ENCODE measurements around the gene MEDAG. TPM values are rescaled to one million over a fixed set of nuclear protein-coding genes. Genes with fewer than 3 reads are reported as not detected.
A peak's percentile ranks its signal among the peaks of the same experiment; 100 is the strongest.

The MEDAG gene
- total RNA-seq, 1 donor from 2014 or later: not detected

DNA sequence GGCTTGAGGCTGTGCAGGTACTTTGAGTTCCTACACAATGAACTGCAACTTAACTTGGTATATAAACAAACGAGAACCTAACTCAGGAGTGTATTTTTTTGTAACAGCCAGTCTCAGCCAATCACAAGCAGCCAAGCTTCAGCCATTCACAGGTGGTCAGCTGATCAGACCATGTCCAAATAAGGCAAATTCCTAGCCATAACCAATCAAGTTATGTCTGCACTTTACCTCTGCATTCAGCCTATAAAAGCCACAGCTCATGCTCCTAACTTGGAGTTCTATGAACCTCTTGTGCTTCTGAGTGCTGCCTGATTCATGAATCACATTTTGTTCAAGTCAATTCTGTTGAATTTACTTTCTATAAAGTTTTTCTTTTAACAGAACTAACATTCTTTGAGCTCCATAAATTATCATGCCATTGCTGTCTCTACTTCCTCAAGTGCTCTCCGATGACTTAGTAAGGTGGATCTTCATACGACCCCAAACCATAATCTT lies 16.8 kb upstream of the MEDAG start:
- Mint-ChIP-seq H3K4me1 (peaks cover 5% of the 10 kb centered on the region), H3K27me3 (ENCODE audit: low read depth) (no peaks in the 10 kb centered on the region), H3K36me3 (ENCODE audit: low read depth) (no peaks in the 10 kb centered on the region), H3K4me3 (no peak overlapping the region), H3K9me3 (peaks cover 6% of the 10 kb centered on the region), H3K27ac (ENCODE audit: unreplicated experiment) (no peak overlapping the region)
- TF ChIP-seq CTCF (conservative IDR thresholded peaks at IDR 0.05): no peak
- DNase-seq (ENCODE audit: low read depth, low spot score): no peak

- no peaks in the 10 kb centered on the region for H3K27me3 Mint-ChIP-seq (ENCODE audit: low read depth)
Observed at GRCh38 chr13:30892966-30893365, 13.1 kb upstream of the MEDAG start.

GRCh38 chr13:30895773-30896172 lies 10.3 kb upstream of the MEDAG start:
- no peak overlapping the region for H3K27ac Mint-ChIP-seq (ENCODE audit: unreplicated experiment)
- H3K27me3 Mint-ChIP-seq (ENCODE audit: low read depth): no peaks in the 10 kb centered on the region
- no peak overlapping the region for H3K4me3 Mint-ChIP-seq
- no peak for TF ChIP-seq CTCF (conservative IDR thresholded peaks at IDR 0.05)
- peaks cover 6% of the 10 kb centered on the region for H3K9me3 Mint-ChIP-seq
- H3K36me3 Mint-ChIP-seq (ENCODE audit: low read depth): no peaks in the 10 kb centered on the region
- DNase-seq (ENCODE audit: low read depth, low spot score): no peak
- H3K4me1 Mint-ChIP-seq: peaks cover 29% of the 10 kb centered on the region

More at GRCh38 chr13:30892966-30893365, 13.1 kb upstream of the MEDAG start:
- peaks cover 6% of the 10 kb centered on the region for H3K9me3 Mint-ChIP-seq
- peaks cover 20% of the 10 kb centered on the region for H3K4me1 Mint-ChIP-seq
- peak; percentile 62 for TF ChIP-seq CTCF (conservative IDR thresholded peaks at IDR 0.05)
- peak; percentile 47 for DNase-seq (ENCODE audit: low read depth, low spot score)
- no peak overlapping the region for H3K27ac Mint-ChIP-seq (ENCODE audit: unreplicated experiment)
- H3K36me3 Mint-ChIP-seq (ENCODE audit: low read depth): no peaks in the 10 kb centered on the region
- no peak overlapping the region for H3K4me3 Mint-ChIP-seq

GRCh38 chr13:30898070-30898469 lies 8.0 kb upstream of the MEDAG start:
- H3K9me3 Mint-ChIP-seq: peaks cover under 1% of the 10 kb centered on the region

DNA sequence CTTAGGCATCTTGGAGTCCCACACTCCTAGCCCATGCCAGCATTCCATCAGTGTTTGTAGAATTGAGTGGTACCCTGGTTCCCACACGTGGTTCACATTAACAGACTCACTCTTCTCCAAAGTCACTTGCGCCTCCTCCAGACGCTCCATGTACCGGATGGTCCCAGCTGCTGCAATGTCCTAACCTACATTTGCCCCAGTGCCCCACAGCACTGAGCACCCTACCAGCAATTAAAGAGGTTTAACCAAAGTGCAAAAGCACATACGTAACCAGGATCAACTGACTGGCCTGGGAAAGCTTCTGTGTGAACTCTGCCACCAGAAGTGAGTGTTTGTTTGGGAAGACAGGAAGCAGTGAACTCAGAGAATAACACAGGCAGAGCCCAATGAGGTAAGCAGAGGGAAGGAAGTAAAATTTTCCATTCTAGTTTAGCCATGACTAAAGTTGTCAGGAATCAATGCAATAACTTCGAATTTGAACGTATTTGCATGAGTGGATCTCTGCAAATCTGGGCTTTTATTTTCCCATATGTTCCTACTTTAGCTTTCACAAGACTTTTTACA lies 7.3 kb upstream of the MEDAG start:
- H3K27me3 Mint-ChIP-seq (ENCODE audit: low read depth): peaks cover 4% of the 10 kb centered on the region
- no peak for DNase-seq (ENCODE audit: low read depth, low spot score)
- peaks cover 24% of the 10 kb centered on the region for H3K4me1 Mint-ChIP-seq
- H3K9me3 Mint-ChIP-seq: no peaks in the 10 kb centered on the region
- no peak overlapping the region for H3K4me3 Mint-ChIP-seq
- H3K27ac Mint-ChIP-seq (ENCODE audit: unreplicated experiment): no peak overlapping the region
- H3K36me3 Mint-ChIP-seq (ENCODE audit: low read depth): no peaks in the 10 kb centered on the region
- TF ChIP-seq CTCF (conservative IDR thresholded peaks at IDR 0.05): no peak

More at GRCh38 chr13:30898070-30898469, 8.0 kb upstream of the MEDAG start:
- H3K4me1 Mint-ChIP-seq: peaks cover 25% of the 10 kb centered on the region
- no peak overlapping the region for H3K27ac Mint-ChIP-seq (ENCODE audit: unreplicated experiment)
- TF ChIP-seq CTCF (conservative IDR thresholded peaks at IDR 0.05): no peak
- no peaks in the 10 kb centered on the region for H3K27me3 Mint-ChIP-seq (ENCODE audit: low read depth)
- no peaks in the 10 kb centered on the region for H3K36me3 Mint-ChIP-seq (ENCODE audit: low read depth)
- H3K4me3 Mint-ChIP-seq: no peak overlapping the region
- no peak for DNase-seq (ENCODE audit: low read depth, low spot score)
